KMS-11 (cell line): ENCODE data around the gene GJC2.

Source experiments
- H2AFZ ChIP-seq: fragments of 200-600 bp; sonication (generic); 2 replicates; pipeline ENCODE4 v1.6.1; 2016; ENCODE audit warnings: antibody characterized with exemption, mixed run types, low read depth
- H3K27ac ChIP-seq: fragments of 200-600 bp; sonication (generic); 2 replicates; pipeline ENCODE4 v1.6.1; 2016; ENCODE audit warnings: mild to moderate bottlenecking, mixed run types
- H3K27me3 ChIP-seq: fragments of 200-600 bp; sonication (generic); 2 replicates; pipeline ENCODE4 v1.6.1; 2017; ENCODE audit warnings: mild to moderate bottlenecking, low read depth, mixed run types, moderate library complexity; ENCODE audit not compliant: insufficient read depth
- H3K36me3 ChIP-seq: fragments of 200-600 bp; sonication (generic); 2 replicates; pipeline ENCODE4 v1.6.1; 2017; ENCODE audit warnings: mild to moderate bottlenecking, mixed run types; ENCODE audit not compliant: insufficient read depth
- H3K4me1 ChIP-seq: fragments of 200-600 bp; sonication (generic); 2 replicates; pipeline ENCODE4 v1.6.1; 2016; ENCODE audit warnings: mild to moderate bottlenecking, low read depth, mixed run types; ENCODE audit not compliant: poor library complexity, severe bottlenecking
- H3K4me2 ChIP-seq: fragments of 200-600 bp; sonication (generic); 2 replicates; pipeline ENCODE4 v1.7.0; 2016; ENCODE audit warnings: mild to moderate bottlenecking, mixed run types
- H3K4me3 ChIP-seq: fragments of 200-600 bp; sonication (generic); IDR thresholded peaks from 2 replicates; pipeline ENCODE4 v1.6.1; 2017; ENCODE audit warnings: low read depth, low read length, mixed read lengths; ENCODE audit not compliant: insufficient read depth
- H3K79me2 ChIP-seq: fragments of 200-600 bp; sonication (generic); 2 replicates; pipeline ENCODE4 v1.6.1; 2016; ENCODE audit warnings: low read depth, mixed run types; ENCODE audit not compliant: insufficient read depth
- H3K9ac ChIP-seq: fragments of 200-600 bp; sonication (generic); 2 replicates; pipeline ENCODE4 v1.6.1; 2016; ENCODE audit warnings: mild to moderate bottlenecking, mixed run types
- H4K20me1 ChIP-seq: fragments of 200-600 bp; sonication (generic); 2 replicates; pipeline ENCODE4 v1.6.1; 2016; ENCODE audit warnings: mild to moderate bottlenecking, mixed run types; ENCODE audit not compliant: insufficient read depth
- TF ChIP-seq, protein P1 (sequence below): fragments of 200-600 bp; sonication (generic); conservative IDR thresholded peaks from 2 replicates; pipeline ENCODE4 v1.6.1; 2017; ENCODE audit warnings: low read depth, mild to moderate bottlenecking, antibody characterized with exemption, low read length, moderate library complexity, mixed read lengths

GJC2 gene

DNA sequence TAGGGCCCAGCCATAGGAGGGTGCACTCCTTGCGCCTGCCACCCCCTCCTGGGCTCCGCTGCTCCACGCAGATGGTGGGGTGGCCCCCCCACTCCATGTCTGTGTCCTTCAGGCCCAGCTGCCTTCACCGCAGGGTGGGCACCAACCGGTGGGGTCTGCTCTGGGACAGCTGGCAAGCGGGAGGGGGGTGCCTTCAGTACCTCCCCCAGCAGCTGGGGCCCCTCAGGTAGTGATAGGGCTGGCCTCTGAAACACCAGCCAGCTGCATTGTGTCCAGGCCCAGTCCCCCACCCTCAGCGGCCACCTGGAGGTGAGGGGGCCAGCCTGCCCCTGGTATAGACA, 360 bp downstream of the GJC2 start:
- H3K9ac ChIP-seq: no peak overlapping the region
- no peaks in the 10 kb centered on the region for H3K4me1 ChIP-seq
- H3K79me2 ChIP-seq: peaks cover 16% of the 10 kb centered on the region; the same call in 1 of the 2 replicates
- H4K20me1 ChIP-seq: no peaks in the 10 kb centered on the region
- no peaks in the 10 kb centered on the region for H3K27me3 ChIP-seq
- H3K36me3 ChIP-seq: no peaks in the 10 kb centered on the region
- H3K4me3 ChIP-seq: no peak overlapping the region
- H3K27ac ChIP-seq: no peak overlapping the region
- H3K4me2 ChIP-seq: no peak overlapping the region
- no peak overlapping the region for H2AFZ ChIP-seq
- TF ChIP-seq, protein P1, sequence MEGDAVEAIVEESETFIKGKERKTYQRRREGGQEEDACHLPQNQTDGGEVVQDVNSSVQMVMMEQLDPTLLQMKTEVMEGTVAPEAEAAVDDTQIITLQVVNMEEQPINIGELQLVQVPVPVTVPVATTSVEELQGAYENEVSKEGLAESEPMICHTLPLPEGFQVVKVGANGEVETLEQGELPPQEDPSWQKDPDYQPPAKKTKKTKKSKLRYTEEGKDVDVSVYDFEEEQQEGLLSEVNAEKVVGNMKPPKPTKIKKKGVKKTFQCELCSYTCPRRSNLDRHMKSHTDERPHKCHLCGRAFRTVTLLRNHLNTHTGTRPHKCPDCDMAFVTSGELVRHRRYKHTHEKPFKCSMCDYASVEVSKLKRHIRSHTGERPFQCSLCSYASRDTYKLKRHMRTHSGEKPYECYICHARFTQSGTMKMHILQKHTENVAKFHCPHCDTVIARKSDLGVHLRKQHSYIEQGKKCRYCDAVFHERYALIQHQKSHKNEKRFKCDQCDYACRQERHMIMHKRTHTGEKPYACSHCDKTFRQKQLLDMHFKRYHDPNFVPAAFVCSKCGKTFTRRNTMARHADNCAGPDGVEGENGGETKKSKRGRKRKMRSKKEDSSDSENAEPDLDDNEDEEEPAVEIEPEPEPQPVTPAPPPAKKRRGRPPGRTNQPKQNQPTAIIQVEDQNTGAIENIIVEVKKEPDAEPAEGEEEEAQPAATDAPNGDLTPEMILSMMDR: no peak

DNA sequence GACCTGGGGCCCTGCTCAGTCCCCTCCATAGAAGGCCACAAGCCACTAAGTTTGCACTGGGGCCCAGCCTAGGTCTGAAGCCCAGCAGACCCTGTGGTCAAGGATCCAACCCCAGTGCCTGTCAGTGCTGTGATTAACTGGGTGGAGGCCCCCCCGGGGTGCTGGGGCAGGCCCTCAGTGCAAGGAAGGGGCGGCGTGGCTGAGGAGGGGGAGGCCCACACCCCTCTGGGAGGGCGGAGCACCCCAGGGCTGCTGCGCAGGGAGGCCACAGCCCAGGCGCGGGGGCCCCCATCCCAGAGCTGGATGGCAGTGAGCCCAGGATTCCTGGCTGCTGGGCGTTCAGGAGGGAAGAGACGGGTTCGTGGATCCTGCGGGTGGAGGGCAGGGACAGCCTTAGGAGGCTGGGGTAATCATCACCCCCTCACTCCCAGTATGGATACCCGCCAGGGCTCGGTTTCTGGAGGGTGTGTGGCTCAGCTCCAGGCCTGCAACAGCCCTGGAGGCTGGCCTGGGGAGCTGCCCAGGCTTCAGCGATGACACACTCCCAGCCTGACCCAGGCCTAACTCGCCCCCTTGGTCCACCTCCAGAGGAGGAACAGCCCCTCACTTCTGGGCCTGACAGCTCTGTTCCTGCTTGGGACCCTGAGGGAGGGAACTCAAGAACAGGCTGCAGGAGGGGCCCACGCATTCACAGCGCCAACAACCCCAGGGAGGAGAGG, 890 bp downstream of the GJC2 start:
- Histone ChIP-seq H3K79me2 (peaks cover 10% of the 10 kb centered on the region; the same call in 1 of the 2 replicates), H3K4me3 (no peak overlapping the region), H3K4me1 (no peaks in the 10 kb centered on the region), H4K20me1 (no peaks in the 10 kb centered on the region), H3K27ac (no peak overlapping the region), H3K4me2 (no peak overlapping the region), H3K9ac (no peak overlapping the region), H3K36me3 (no peaks in the 10 kb centered on the region), H2AFZ (no peak overlapping the region), H3K27me3 (no peaks in the 10 kb centered on the region)
- TF ChIP-seq, protein P1: no peak

DNA sequence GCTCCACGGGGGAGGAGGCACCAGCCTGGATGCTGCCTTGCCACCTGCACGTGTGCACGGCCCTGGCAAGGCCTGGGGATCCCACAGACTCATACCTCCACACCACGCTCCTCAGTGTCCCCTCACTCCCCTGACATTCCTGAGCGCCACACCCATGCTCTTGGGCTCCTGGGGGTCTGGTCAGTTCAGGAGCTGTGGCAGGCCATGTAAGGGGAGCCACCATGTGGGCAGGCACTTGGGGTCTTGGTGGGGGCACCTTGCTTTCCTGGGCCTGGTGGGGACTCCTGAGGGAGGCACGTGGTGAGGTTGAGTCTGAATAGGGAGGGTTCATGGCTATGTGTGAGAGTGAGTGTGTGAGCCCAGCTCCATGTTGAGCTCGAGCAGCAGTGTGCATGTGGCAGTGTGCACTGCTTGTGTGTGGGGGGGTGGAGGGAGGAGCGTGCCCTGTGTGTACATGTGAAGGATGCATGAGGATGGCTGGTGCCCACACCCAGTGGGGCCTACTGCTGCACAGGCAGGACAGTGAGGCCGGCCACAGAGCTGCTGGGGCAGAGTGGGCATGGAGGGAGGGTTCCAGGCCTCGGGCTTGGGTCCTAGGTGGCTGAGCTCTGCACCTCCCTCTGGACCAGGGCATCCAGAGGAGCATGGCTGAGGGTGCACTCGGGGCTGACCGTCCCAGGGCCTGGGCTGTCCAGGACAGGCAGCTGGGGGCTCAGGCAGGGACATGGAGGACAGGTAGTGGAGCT, 1.6 kb downstream of the GJC2 start:
- H3K4me3 ChIP-seq: no peak overlapping the region
- TF ChIP-seq, protein P1: no peak
- H3K4me1 ChIP-seq: no peaks in the 10 kb centered on the region
- H3K9ac ChIP-seq: no peak overlapping the region
- no peaks in the 10 kb centered on the region for H4K20me1 ChIP-seq
- no peak overlapping the region for H3K27ac ChIP-seq
- peaks cover 3% of the 10 kb centered on the region; the same call in 1 of the 2 replicates for H3K79me2 ChIP-seq
- no peak overlapping the region for H3K4me2 ChIP-seq
- H2AFZ ChIP-seq: no peak overlapping the region
- no peaks in the 10 kb centered on the region for H3K27me3 ChIP-seq
- H3K36me3 ChIP-seq: no peaks in the 10 kb centered on the region

DNA sequence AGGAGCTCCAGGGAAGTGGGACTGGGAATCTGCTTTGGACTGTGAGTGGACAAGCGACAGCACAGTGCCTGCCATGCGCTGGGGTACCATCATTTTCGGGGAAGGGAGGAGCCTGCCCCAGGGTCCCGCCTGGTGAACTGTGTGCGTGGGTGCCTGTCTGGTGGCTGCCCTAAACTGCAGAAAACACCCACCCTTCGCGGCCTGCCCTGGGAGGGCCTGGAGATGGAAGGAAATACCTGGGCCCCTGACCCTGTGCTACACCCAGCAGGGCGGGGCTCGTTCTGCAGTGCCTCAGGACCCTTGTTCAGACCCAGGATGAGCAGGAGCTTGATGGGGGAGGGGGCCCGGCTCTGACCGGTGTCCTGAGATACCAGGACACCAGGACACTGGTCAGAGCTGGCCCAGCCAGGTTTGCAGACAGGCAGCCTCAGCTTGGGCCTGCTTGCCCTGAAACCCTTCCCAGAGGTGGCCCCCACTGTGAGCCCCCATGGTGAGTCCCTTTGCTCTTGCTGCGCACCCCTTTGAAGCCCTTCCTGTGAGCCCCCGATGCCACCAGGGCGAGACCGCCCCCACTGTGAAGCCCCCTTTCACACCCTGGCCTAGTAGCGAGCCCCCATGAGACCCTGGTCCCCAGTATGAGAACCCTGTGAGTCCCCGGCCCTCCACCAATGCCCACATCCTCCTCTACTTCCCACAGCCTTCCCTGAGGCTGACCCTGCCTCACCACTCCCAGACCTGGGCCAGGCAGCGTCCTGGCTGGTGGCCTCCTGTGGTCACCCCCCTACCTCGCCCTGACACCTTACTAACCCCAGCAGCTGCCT, 2.6 kb downstream of the GJC2 start:
- Histone ChIP-seq H3K79me2 (no peaks in the 10 kb centered on the region), H3K27ac (no peak overlapping the region), H4K20me1 (no peaks in the 10 kb centered on the region), H3K4me1 (no peaks in the 10 kb centered on the region), H3K4me2 (no peak overlapping the region), H2AFZ (no peak overlapping the region), H3K9ac (no peak overlapping the region), H3K4me3 (no peak overlapping the region), H3K27me3 (no peaks in the 10 kb centered on the region), H3K36me3 (no peaks in the 10 kb centered on the region)
- TF ChIP-seq, protein P1: no peak
